ENCODE data around the gene TCERG1. TPM values are rescaled to one million over a fixed set of nuclear protein-coding genes. Genes with fewer than 3 reads are reported as not detected.

TCERG1 gene
- total RNA-seq, 1 donor from 2014 or later = 93.3 TPM

- intact Hi-C loops (cut with micrococcal nuclease) = no loop called here
Measured at GRCh38 chr5:146451411-146451810, 4.3 kb downstream of the TCERG1 start.

DNA sequence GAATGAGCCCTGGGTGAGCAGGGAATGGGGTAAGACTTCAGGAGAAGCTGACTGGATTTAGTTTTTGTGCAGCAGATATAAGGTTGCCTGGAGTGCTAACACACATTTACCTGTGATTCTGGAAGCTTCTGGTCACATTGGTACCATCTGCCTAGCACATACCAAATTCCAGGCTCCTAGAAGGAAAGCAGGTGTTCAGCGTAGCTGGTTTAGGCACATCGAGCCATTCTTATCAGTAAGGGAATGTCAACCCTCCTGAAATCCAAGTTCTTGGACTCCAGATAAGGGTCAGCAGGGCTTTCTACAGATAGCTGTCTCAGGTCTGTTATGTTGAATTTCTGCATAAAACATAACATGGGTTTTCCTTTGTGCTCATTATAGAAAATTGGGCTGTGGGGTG is 10.3 kb downstream of the TCERG1 start:
- intact Hi-C loops (cut with micrococcal nuclease) = no loop called here

- intact Hi-C loops (cut with micrococcal nuclease) = no loop called here
Measured at GRCh38 chr5:146458894-146459293, 11.8 kb downstream of the TCERG1 start.

- intact Hi-C loops (cut with micrococcal nuclease) = no loop called here
Measured at GRCh38 chr5:146461319-146461718, 14.2 kb downstream of the TCERG1 start.

DNA sequence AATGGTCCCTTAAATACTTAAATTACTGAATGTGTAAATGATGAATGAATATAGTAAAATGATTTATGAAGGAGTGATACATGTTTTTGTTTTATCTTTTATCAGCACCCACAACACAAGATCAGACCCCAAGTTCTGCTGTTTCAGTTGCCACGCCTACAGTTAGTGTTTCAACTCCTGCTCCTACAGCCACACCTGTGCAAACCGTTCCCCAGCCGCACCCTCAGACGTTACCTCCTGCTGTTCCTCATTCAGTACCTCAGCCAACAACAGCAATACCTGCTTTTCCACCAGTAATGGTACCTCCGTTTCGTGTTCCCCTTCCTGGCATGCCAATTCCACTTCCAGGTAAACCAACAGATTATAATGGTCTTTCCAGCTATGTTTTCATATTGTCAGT is 16.3 kb downstream of the TCERG1 start:
- intact Hi-C loops (cut with micrococcal nuclease) = no loop called here

DNA sequence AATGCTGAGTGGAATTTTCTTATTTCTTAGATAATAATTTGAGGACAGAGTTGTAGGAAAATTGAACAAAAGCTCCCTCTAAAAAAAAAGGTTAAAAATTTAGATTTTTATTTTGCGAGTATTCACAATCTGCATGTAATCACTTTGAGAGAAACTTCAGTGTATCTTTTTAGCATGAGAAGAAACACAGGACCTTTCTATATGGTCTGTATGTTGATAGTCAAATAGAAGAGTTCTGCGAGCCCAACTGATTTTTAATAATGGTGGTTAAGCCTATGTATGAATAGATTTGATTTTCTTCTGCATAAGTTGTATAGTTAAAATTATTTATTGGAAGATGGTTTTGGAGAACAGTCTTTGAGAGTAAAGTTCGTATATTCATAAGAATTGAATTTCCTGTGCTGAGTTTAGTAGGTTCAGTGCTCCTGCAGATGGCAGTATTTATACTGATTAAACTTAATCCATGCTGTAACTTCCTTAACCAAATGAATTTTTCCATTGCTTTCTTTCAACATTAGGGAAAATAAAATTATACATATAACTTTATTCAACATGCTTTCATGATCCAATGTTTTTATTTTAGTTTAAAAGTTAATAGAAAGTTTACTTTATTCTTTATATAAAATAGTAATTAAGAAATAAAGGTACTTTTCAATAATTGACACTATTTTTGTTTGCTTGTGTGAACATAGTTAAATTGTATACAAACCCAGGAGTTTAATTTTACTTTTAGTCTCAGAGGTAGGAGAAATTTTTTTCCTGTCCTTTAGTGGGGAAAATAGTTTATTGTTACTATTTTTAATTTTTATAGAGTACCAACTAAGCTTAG is 19.6 kb downstream of the TCERG1 start:
- intact Hi-C loops (cut with micrococcal nuclease) = no loop called here

GRCh38 chr5:146467760-146468159 is 20.6 kb downstream of the TCERG1 start:
- intact Hi-C loops (cut with micrococcal nuclease) = no loop called here

GRCh38 chr5:146474065-146474464 is 26.9 kb downstream of the TCERG1 start:
- intact Hi-C loops (cut with micrococcal nuclease) = no loop called here

- intact Hi-C loops (cut with micrococcal nuclease) = no loop called here
Measured at GRCh38 chr5:146475190-146475780, 28.2 kb downstream of the TCERG1 start.

DNA sequence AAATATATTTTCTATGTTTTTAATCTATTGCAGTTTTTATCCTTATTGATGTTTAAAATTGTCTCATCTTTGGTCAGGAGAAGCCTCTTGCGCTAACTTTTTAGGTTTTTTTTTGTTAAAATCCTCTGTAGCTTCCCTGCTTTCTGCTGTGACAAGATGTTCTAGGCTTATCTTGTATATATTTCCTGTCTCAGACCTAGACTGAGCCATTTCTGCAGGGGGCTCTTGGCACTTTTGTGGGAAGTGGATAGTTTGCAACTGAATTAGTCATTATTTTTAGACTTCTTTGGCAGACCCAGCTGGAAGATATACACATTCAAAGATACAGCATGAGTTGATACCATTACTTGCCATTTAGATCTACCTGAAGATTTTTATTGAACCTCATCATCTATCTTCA is 28.8 kb downstream of the TCERG1 start:
- intact Hi-C loops (cut with micrococcal nuclease) = no loop called here

DNA sequence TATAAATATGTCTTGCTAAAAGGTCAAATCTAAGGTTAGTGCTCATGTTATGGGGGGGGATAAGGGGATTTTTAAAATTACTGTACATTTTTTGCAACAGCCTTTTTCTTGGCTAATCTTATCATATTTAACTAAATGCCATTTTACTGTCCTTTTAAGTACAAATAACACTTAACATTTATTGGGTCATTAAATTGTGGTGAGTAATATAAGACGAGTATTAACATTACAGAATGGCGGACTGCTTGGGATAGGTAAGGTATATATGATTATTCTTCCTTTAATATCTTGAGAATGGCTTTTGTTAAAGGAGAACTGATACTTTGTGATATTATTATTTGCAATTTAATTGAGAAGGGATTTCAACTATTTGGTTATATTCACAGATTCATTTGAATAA is 35.6 kb downstream of the TCERG1 start:
- intact Hi-C loops (cut with micrococcal nuclease) = no loop called here

DNA sequence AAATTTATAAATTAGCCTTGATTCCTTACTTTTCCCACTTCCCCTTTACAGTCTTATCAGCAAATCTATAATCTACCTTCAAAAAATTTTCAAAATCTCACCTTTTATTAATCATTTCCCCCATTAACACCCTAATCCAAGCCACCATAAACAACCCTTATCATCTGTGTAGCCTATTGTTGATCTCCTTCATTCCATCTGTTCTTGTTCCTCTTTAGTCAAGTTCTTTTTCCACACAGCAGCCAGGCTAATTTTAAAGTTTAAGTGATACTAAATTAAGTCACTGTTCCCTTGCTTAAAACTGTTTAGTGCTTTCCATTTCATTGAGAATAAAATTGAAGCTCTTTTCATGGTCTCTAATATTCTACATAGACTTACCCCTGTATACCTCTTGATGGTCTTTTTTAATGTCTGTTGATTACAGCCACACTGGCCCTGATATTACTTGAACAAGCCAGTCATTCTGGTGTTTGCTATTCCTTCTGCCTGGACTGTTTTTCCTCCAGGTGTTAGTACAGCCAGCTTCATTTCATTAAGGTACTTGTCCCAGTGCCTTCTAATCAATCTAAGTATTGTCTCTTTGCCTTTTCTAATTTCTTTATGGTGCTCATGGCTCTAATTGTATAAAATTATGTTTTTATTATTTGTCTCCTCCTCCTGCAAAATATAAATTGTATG is 37.7 kb downstream of the TCERG1 start:
- intact Hi-C loops (cut with micrococcal nuclease) = no loop called here

GRCh38 chr5:146490089-146490843 is 43.1 kb downstream of the TCERG1 start:
- intact Hi-C loops (cut with micrococcal nuclease) = no loop called here

GRCh38 chr5:146494656-146495055 is 47.5 kb downstream of the TCERG1 start:
- intact Hi-C loops (cut with micrococcal nuclease) = no loop called here

DNA sequence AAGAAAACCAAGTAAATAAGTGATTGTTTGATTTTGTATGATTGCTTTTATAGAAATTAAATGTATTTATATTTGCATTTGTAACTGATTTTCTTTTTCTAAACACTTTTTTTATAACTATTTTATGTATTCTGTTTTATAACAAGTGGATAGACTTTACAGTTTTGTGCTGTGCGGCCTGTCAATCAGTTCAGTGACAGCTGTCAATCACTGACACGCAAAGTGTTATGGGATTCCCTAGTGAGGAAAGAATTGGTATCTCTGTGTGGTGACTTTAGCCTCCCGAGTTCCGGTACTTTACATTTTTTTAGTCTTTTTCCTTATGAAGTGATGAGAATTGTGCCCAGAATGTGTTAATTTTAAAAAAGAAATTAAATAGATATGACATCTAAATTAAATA is 52.5 kb downstream of the TCERG1 start:
- intact Hi-C loops (cut with micrococcal nuclease) = no loop called here

- intact Hi-C loops (cut with micrococcal nuclease) = no loop called here
Measured at GRCh38 chr5:146507428-146507827, 60.3 kb downstream of the TCERG1 start.

DNA sequence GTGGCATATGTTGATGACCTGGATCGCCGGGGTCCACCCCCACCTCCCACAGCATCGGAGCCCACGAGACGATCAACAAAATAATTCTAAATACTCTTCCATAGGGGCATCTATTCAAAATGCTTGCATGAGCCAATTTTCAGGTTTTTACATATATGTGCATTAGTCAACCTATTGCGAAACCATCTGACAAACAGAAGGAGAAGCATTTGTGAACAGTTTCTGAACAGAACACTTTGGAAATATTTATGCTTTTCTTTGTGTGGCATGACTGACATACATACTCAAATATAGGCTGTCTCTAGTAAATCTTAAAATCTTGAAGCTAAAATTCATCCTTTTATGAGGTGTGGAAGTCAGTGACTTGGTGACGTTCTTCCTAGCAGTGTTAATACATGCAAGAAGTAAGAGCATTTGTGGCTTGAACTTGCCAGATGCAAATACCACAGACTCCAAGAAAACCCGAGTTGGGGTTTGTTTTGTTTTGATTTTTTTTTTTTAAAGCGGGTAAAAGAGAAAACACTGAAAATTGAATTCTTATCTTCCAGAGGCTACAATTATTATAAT is 63.5 kb downstream of the TCERG1 start:
- intact Hi-C loops (cut with micrococcal nuclease) = no loop called here

DNA sequence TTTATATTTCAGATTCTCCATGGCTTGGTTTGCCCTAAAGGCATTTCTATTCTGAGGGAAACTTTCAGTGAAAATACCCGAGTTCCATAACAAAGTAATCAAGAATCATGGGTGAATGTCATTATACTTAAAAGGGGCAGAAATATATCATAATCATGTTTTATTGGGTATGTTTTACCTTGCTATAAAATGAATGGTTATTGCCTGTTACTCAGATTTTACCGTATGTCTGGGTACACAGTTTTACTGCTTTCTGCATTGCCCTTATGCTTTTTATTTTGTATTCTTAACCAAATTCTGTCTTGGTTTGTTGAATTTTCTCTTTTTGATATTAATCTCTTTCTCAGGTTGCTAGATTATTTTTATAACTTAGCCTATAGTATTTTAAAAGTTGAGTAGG is 66.3 kb downstream of the TCERG1 start:
- intact Hi-C loops (cut with micrococcal nuclease) = no loop called here

DNA sequence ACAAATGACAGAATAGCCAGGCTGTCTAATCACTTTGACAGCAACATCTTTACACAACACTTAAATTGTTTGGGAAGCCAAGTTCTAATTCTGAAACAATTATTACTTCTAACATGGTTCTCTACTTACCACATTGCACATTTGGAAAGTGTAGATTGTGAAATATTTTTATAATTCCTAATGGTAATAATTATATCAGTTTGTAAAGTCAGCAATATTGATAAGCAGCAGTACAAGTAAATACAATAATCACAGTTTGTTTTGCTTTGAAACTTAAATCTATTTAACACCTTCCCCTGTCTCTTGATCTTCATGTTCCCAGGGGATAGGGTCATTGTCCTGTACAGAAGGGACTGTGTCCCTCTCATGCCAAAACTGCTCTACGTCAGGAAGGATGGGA is 67.4 kb downstream of the TCERG1 start:
- intact Hi-C loops (cut with micrococcal nuclease) = no loop called here

DNA sequence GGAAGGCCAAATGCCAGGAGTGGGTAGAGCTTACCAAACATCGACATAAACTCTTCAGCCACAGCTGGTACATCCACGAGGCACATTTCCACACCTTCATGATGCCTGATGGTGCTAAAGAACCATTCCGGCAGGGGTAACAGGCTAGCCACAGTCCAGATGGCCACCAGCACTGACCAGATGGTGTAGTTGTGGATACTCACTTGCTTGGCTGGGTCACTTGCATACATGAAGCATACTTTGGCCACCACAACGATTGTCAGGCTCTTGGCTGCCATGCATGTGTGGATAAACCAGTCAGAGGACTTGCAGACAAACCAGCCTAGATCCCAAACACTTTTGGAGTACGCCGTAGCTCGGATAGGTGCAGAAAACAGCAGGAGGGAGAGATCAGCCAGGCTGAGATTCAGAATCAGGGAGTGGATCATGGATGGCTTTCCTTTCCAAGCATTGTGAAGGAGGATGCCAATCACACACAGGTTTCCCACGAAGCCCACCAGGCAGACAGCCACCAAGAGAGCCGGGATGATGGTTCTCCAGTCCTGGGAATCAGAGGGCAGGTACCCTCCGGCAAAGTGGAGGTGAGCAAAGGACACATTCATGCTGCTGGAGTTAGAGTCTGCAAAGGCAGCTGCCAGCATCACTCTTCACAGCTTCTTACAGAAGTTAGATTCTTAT is 68.5 kb downstream of the TCERG1 start:
- intact Hi-C loops (cut with micrococcal nuclease) = no loop called here

- intact Hi-C loops (cut with micrococcal nuclease) = no loop called here
Measured at GRCh38 chr5:146516151-146516475, 69.0 kb downstream of the TCERG1 start, which contains the start of gene GPR151. GPR151 (minus strand) TSS chr5:146516190; CDS start chr5:146516113, 77 bp downstream.
